Measurements from ENCODE around the gene LAMA4.
"Not testable (repeated sequence)": the region's sequence is repeated elsewhere in the genome, so short reads cannot be mapped to it uniquely, and the experiment has no call there.

LAMA4 gene

DNA sequence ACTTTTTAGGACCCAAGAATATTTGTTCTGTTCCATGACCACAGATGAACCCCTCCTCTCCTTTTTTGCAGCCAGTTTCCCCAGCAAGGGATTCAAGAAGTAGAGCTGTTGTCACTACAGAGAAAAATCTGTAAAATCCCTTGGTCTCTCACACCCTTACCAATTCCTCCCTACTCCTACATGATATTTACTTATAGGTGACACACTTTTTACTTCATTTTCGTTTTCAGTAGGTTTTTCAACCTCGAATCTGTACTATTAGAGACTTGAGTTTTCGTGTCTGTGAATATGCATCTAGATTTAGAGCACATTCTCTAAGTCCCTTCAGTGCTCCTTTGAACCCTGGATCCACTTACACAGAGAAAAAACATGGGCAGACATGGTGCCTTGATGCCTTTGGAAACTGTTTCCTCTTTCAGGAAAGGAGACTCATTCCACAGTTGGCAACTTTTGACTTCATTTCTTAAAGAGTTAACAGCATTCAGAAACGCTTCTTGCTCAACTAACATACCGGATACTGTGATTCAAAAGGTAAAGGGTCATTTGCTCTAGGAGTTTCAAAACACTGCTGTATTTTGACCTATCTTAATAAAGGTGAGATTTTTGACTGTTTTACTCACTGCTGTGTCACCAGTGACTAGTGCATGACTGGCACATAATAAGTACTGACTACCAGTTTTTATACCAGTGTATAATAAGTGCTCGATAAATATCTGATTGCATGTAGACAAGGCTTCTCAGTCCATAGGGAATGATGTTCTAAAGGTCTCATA is 50.6 kb downstream of the LAMA4 start:
- no peaks in the 10 kb centered on the region for H4K20me1 ChIP-seq (ENCODE audit: low read depth, low read length)
- no peak overlapping the region for H2AFZ ChIP-seq (ENCODE audit: low read depth, low read length, severe bottlenecking)
- no peaks in the 10 kb centered on the region for H3K9me2 ChIP-seq (replicated peaks; ENCODE audit: insufficient read depth, low read length)
- no peaks in the 10 kb centered on the region for H3K27me3 ChIP-seq (ENCODE audit: low read length)
- H3K79me2 ChIP-seq (ENCODE audit: insufficient read depth, low read length), result no peaks in the 10 kb centered on the region
- no peaks in the 10 kb centered on the region for H3K36me3 ChIP-seq (ENCODE audit: low read length)
- H3F3A ChIP-seq (ENCODE audit: insufficient read depth), result no peaks in the 10 kb centered on the region
- H3K9me3 ChIP-seq (ENCODE audit: insufficient read depth, low read length), result no peaks in the 10 kb centered on the region
- no peak for TF ChIP-seq EZH2phosphoT487 (conservative IDR thresholded peaks at IDR 0.05; ENCODE audit: low read length)
- TF ChIP-seq, protein P1, sequence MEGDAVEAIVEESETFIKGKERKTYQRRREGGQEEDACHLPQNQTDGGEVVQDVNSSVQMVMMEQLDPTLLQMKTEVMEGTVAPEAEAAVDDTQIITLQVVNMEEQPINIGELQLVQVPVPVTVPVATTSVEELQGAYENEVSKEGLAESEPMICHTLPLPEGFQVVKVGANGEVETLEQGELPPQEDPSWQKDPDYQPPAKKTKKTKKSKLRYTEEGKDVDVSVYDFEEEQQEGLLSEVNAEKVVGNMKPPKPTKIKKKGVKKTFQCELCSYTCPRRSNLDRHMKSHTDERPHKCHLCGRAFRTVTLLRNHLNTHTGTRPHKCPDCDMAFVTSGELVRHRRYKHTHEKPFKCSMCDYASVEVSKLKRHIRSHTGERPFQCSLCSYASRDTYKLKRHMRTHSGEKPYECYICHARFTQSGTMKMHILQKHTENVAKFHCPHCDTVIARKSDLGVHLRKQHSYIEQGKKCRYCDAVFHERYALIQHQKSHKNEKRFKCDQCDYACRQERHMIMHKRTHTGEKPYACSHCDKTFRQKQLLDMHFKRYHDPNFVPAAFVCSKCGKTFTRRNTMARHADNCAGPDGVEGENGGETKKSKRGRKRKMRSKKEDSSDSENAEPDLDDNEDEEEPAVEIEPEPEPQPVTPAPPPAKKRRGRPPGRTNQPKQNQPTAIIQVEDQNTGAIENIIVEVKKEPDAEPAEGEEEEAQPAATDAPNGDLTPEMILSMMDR (IDR thresholded peaks at IDR 0.05; ENCODE audit: insufficient read depth, low read length, poor library complexity, severe bottlenecking), result no peak
- no peak overlapping the region for H3K27ac ChIP-seq (ENCODE audit: low read depth, low read length)
- no peak overlapping the region for H3K4me3 ChIP-seq (ENCODE audit: insufficient read depth, low read length, poor library complexity, severe bottlenecking)
- no peak overlapping the region for H3K4me2 ChIP-seq (ENCODE audit: low read depth, low read length, poor library complexity, severe bottlenecking)
- no peak overlapping the region for H3K9ac ChIP-seq (ENCODE audit: low read length)

DNA sequence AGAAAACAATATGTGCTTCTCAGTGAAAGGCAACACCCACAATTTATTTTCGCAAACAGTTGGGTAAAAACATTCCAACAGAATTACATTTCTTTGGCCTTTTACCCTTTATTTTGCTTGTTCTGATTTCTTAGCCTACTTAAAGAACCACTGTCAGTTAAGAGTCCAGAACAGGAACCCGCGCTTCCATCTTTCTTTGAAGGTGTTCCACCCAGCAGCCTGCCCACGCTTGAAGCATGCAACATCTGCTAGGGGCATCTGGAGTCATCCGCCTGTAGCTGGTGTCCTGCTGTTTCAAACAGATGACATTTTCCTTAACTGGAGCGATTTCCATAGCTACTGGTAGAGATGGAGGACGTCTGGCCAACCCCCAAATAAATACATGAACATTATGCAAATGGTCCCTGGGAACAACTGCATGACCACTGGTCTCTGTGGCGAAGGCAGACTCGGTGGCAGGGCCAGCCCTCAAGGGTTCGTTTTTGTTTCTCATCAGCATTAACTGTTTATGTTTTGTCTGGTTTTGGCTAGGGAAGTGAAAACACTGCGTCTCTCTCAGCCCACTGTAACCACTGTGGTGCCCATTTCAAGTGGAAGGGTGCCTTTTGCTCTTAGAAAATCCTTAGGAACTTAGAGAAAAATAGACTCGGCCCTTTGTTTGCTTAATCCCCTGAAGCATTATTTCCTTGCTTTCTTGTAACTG is 51.6 kb downstream of the LAMA4 start:
- H3K79me2 ChIP-seq (ENCODE audit: insufficient read depth, low read length), result no peaks in the 10 kb centered on the region
- no peak overlapping the region for H3K4me2 ChIP-seq (ENCODE audit: low read depth, low read length, poor library complexity, severe bottlenecking)
- no peaks in the 10 kb centered on the region for H3K36me3 ChIP-seq (ENCODE audit: low read length)
- no peak overlapping the region for H2AFZ ChIP-seq (ENCODE audit: low read depth, low read length, severe bottlenecking)
- H4K20me1 ChIP-seq (ENCODE audit: low read depth, low read length), result no peaks in the 10 kb centered on the region
- no peaks in the 10 kb centered on the region for H3K9me3 ChIP-seq (ENCODE audit: insufficient read depth, low read length)
- TF ChIP-seq, protein P1 (IDR thresholded peaks at IDR 0.05; ENCODE audit: insufficient read depth, low read length, poor library complexity, severe bottlenecking), result no peak
- H3K9ac ChIP-seq (ENCODE audit: low read length), result no peak overlapping the region
- H3K27me3 ChIP-seq (ENCODE audit: low read length), result no peaks in the 10 kb centered on the region
- no peaks in the 10 kb centered on the region for H3F3A ChIP-seq (ENCODE audit: insufficient read depth)
- no peak overlapping the region for H3K4me3 ChIP-seq (ENCODE audit: insufficient read depth, low read length, poor library complexity, severe bottlenecking)
- H3K27ac ChIP-seq (ENCODE audit: low read depth, low read length), result no peak overlapping the region
- no peaks in the 10 kb centered on the region for H3K9me2 ChIP-seq (replicated peaks; ENCODE audit: insufficient read depth, low read length)

- H3K27me3 ChIP-seq (ENCODE audit: low read length); H3F3A ChIP-seq (ENCODE audit: insufficient read depth); H3K36me3 ChIP-seq (ENCODE audit: low read length); H3K79me2 ChIP-seq (ENCODE audit: insufficient read depth, low read length); H3K4me3 ChIP-seq (ENCODE audit: insufficient read depth, low read length, poor library complexity, severe bottlenecking); H3K9me3 ChIP-seq (ENCODE audit: insufficient read depth, low read length); H3K27ac ChIP-seq (ENCODE audit: low read depth, low read length); H3K4me2 ChIP-seq (ENCODE audit: low read depth, low read length, poor library complexity, severe bottlenecking); H3K9ac ChIP-seq (ENCODE audit: low read length); H3K9me2 ChIP-seq (replicated peaks; ENCODE audit: insufficient read depth, low read length); H2AFZ ChIP-seq (ENCODE audit: low read depth, low read length, severe bottlenecking); H4K20me1 ChIP-seq (ENCODE audit: low read depth, low read length): not testable (repeated sequence)
Measured at GRCh38 chr6:112200185-112200914, 54.0 kb downstream of the LAMA4 start.
